Measurements from ENCODE around the gene ANAPC4.
A peak's percentile ranks its signal among the peaks of the same experiment; 100 is the strongest.
"Not testable (repeated sequence)": the region's sequence is repeated elsewhere in the genome, so short reads cannot be mapped to it uniquely, and the experiment has no call there.

ANAPC4 gene, protein sequence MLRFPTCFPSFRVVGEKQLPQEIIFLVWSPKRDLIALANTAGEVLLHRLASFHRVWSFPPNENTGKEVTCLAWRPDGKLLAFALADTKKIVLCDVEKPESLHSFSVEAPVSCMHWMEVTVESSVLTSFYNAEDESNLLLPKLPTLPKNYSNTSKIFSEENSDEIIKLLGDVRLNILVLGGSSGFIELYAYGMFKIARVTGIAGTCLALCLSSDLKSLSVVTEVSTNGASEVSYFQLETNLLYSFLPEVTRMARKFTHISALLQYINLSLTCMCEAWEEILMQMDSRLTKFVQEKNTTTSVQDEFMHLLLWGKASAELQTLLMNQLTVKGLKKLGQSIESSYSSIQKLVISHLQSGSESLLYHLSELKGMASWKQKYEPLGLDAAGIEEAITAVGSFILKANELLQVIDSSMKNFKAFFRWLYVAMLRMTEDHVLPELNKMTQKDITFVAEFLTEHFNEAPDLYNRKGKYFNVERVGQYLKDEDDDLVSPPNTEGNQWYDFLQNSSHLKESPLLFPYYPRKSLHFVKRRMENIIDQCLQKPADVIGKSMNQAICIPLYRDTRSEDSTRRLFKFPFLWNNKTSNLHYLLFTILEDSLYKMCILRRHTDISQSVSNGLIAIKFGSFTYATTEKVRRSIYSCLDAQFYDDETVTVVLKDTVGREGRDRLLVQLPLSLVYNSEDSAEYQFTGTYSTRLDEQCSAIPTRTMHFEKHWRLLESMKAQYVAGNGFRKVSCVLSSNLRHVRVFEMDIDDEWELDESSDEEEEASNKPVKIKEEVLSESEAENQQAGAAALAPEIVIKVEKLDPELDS

DNA sequence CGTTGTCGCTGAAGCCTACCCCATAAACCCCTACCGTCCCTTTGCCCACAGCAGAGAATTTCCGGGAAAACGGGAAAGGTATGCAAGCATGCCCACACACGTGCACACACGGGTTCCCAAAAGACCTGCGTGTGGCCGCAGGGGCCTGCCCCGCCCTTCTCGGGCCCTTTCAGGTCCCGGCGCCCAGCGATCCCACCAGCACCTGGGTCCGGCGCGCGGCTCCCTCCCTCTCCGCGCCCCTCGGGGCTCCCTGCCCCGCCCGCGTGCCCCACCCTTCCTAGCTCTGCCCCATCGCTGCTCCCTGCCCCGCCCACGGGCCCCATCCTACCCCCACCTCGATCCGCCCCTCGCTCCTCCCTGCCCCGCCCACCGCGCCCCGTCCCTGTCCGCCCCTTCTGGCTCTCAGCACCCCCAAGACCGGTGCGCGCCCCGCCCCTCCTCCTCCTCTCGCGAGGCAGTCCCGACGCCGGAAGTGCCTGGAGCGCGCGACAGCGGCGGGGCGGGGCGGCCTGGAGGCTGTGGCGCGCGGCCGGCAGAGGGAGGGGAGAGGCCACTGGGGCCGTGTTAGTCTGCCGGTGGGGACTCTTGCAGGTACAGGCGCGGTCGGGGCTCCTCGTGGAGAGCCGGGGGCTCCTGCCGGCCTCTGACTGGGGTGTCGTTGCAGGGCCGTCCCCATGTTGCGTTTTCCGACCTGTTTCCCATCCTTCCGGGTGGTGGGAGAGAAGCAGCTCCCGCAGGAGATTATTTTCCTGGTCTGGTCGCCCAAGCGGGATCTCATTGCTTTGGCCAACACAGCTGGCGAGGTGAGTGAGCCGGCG, at the start of gene ANAPC4:
Gene ANAPC4 (plus strand): TSS at position 510 of the 818 bp plus-strand sequence. CDS start 165 bp downstream, at position 675.
- Histone ChIP-seq H3K4me3 (ENCODE audit: low read depth in 1 of 2, low read length in 1 of 2) (peak within 1 kb of the TSS; percentile 85 to 89), H3K27me3 (peaks cover 8% of the 10 kb centered on the region), H3K4me1 (ENCODE audit: control insufficient read depth in 1 of 2, insufficient read depth in 1 of 2, low read depth in 1 of 2, low read length in 1 of 2) (peaks cover 20 to 22% of the 10 kb centered on the region in 2 experiments), H3K27ac (peak within 1 kb of the TSS; percentile 66), H3K36me3 (peaks cover 15% of the 10 kb centered on the region), H3K9me3 (no peaks in the 10 kb centered on the region)
- TF ChIP-seq, protein P1, sequence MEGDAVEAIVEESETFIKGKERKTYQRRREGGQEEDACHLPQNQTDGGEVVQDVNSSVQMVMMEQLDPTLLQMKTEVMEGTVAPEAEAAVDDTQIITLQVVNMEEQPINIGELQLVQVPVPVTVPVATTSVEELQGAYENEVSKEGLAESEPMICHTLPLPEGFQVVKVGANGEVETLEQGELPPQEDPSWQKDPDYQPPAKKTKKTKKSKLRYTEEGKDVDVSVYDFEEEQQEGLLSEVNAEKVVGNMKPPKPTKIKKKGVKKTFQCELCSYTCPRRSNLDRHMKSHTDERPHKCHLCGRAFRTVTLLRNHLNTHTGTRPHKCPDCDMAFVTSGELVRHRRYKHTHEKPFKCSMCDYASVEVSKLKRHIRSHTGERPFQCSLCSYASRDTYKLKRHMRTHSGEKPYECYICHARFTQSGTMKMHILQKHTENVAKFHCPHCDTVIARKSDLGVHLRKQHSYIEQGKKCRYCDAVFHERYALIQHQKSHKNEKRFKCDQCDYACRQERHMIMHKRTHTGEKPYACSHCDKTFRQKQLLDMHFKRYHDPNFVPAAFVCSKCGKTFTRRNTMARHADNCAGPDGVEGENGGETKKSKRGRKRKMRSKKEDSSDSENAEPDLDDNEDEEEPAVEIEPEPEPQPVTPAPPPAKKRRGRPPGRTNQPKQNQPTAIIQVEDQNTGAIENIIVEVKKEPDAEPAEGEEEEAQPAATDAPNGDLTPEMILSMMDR (IDR thresholded peaks at IDR 0.05), result peak; percentile 43

DNA sequence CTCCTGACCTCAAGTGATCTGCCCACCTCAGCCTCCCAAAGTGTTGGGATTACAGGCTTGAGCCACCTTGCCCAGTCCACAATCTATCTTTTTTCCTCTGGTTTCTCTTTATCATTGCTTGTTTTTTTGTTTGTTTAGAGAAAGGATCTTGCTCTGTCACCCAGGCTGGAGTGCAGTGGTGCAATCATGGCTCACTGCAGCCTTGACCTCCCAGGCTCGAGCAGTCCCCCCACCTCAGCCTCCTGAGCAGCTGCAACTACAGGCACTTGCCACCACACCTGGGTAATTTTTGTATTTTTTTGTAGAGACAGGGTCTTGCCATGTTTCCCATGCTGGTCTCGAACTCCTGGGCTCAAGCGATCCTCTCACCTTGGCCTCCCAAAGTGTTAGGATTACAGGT, 48.6 kb upstream of the ANAPC4 start:
- H3K4me1 ChIP-seq (ENCODE audit: control insufficient read depth in 1 of 2, insufficient read depth in 1 of 2, low read depth in 1 of 2, low read length in 1 of 2); H3K4me3 ChIP-seq (ENCODE audit: low read depth in 1 of 2, low read length in 1 of 2); H3K27ac ChIP-seq; H3K9me3 ChIP-seq; H3K27me3 ChIP-seq; H3K36me3 ChIP-seq: not testable (repeated sequence)

DNA sequence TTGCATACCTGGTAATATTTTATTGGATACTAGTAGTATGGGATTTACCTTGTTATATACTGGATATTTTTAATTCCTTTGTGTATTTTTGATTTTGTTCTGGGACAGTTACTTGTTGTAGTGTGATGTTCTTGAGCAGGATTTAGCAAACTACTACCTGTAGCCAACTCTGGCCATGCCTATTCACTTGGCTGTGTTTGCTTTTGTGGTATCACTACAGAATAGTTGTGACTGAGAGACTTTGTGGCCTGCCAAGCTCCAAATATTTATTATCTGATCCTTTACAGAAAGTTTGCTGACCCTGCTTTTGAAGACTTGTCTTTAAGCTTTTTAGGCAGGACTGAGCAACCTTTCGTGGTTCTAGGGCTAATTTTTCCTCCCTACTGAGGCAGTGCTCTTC, 46.7 kb upstream of the ANAPC4 start:
- Histone ChIP-seq H3K4me1 (ENCODE audit: control insufficient read depth in 1 of 2, insufficient read depth in 1 of 2, low read depth in 1 of 2, low read length in 1 of 2) (no peaks in the 10 kb centered on the region), H3K27me3 (no peaks in the 10 kb centered on the region), H3K36me3 (no peaks in the 10 kb centered on the region), H3K27ac (no peak overlapping the region), H3K4me3 (ENCODE audit: low read depth in 1 of 2, low read length in 1 of 2) (no peak overlapping the region), H3K9me3 (no peaks in the 10 kb centered on the region)
- TF ChIP-seq, protein P1 (IDR thresholded peaks at IDR 0.05), result no peak

DNA sequence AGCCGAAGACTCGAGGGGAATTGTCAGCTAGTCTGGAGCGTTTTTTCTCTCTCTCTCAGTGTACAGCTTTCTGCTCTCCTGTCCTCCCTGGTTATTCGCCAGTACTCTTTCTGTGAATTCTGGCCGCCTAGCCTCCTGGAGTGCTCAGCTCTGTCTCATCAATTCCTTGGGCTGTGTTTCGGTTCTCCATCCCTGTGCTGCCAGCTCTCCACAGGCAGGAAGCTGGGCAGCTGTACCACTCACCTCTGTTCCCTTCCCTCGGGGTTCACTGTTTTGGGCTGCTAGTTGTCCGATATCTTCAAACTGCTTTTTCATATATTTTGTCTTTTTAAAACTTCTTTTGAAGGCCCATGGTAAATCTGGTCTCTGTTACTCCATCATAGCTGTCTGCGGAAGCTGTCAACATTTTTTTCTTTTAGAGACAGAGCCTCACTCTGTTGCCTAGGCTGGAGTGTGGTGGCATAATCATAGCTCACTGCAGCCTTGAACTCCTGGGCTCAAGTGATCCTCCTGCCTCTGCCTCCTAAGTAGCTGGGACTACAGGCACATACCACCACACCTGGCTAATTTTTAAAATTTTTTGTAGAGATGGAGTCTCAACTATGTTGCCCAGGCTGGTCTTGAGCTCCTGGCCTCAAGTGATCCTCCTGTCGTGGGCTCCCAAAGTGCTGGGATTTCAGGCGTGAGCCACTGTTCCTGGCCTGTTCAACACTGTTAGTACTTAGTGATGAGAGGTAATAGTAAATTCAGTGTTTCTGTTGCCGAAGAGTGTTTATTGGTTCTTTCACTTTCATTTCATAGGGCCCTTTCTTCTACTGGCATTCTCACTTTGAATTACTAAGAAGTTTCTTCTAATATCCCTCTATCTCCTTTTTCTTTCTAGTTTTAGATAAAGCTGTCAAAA, 45.9 kb upstream of the ANAPC4 start:
- no peak overlapping the region for H3K4me3 ChIP-seq (ENCODE audit: low read depth in 1 of 2, low read length in 1 of 2)
- no peak overlapping the region for H3K27ac ChIP-seq
- no peaks in the 10 kb centered on the region for H3K9me3 ChIP-seq
- TF ChIP-seq, protein P1 (IDR thresholded peaks at IDR 0.05), result no peak
- no peaks in the 10 kb centered on the region for H3K4me1 ChIP-seq (ENCODE audit: control insufficient read depth in 1 of 2, insufficient read depth in 1 of 2, low read depth in 1 of 2, low read length in 1 of 2)
- no peaks in the 10 kb centered on the region for H3K27me3 ChIP-seq
- no peaks in the 10 kb centered on the region for H3K36me3 ChIP-seq

DNA sequence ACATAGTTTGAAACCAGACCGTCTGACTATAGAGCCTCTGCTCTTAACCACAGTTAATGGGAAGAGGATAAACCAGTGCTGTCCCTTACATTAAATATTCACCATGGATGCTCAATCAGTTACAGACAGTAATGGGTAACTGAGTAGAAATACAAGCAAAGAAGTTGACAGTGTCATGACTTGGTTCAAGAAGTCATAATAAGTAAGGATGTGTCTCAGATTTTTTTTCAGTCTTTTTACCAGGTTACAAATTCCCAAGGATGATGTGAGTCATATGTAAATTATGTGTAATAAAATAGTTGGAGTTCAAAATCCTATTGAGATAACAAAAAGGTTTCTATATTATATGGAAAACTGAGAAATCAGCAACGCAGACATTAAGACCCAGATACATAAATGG, 33.4 kb upstream of the ANAPC4 start:
- H3K27me3 ChIP-seq, result no peaks in the 10 kb centered on the region
- no peaks in the 10 kb centered on the region for H3K9me3 ChIP-seq
- H3K4me1 ChIP-seq (ENCODE audit: control insufficient read depth in 1 of 2, insufficient read depth in 1 of 2, low read depth in 1 of 2, low read length in 1 of 2), result no peaks in the 10 kb centered on the region
- no peak overlapping the region for H3K27ac ChIP-seq
- no peaks in the 10 kb centered on the region for H3K36me3 ChIP-seq
- no peak overlapping the region for H3K4me3 ChIP-seq (ENCODE audit: low read depth in 1 of 2, low read length in 1 of 2)
- TF ChIP-seq, protein P1 (IDR thresholded peaks at IDR 0.05), result no peak
